ENCODE measurements around the gene SNRNP40.

DNA sequence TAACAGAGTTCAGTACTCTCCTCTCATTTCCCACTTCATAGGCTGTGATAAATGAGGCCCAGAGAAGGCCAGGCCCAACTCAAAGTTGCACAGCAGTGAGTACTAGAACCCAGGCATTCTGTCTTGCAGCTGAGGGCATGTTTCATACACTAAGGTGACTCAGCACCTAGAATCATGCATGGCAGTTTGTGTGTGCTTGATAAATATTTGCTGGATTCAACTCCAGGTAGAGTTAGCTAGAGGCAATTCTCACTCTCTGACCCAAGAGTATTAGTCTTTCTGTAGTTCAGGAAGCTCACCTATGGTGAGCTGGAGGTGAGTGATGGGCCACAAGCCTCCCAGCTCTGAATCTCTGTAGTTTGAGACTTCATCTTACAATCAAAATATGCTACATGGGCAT, 67.6 kb downstream of the SNRNP40 start:
- TF ChIP-seq, protein P1, sequence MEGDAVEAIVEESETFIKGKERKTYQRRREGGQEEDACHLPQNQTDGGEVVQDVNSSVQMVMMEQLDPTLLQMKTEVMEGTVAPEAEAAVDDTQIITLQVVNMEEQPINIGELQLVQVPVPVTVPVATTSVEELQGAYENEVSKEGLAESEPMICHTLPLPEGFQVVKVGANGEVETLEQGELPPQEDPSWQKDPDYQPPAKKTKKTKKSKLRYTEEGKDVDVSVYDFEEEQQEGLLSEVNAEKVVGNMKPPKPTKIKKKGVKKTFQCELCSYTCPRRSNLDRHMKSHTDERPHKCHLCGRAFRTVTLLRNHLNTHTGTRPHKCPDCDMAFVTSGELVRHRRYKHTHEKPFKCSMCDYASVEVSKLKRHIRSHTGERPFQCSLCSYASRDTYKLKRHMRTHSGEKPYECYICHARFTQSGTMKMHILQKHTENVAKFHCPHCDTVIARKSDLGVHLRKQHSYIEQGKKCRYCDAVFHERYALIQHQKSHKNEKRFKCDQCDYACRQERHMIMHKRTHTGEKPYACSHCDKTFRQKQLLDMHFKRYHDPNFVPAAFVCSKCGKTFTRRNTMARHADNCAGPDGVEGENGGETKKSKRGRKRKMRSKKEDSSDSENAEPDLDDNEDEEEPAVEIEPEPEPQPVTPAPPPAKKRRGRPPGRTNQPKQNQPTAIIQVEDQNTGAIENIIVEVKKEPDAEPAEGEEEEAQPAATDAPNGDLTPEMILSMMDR (IDR thresholded peaks at IDR 0.05), result no peak
- TF ChIP-seq POLR2AphosphoS5 (IDR thresholded peaks at IDR 0.05; ENCODE audit: insufficient read depth in 1 of 2, low read depth in 1 of 2), result no peak
